ENCODE results near the gene FUS.
"Not testable (repeated sequence)": the region's sequence is repeated elsewhere in the genome, so short reads cannot be mapped to it uniquely, and the experiment has no call there.

The FUS gene

GRCh38 chr16:31179747-31180459 is at the start of gene FUS:
Gene FUS, plus strand, starts transcription at chr16:31180139. Its CDS starts 76 bp downstream, at chr16:31180215.
- DNase-seq, result peak; percentile 60

- DNase-seq, result no peak
Measured at GRCh38 chr16:31130336-31130891, 49.5 kb upstream of the FUS start.

GRCh38 chr16:31130899-31131298 is 49.0 kb upstream of the FUS start:
- peak; percentile 15 for DNase-seq

GRCh38 chr16:31131416-31131815 is 48.5 kb upstream of the FUS start:
- DNase-seq, result no peak

GRCh38 chr16:31131841-31132271 is 48.1 kb upstream of the FUS start:
- no peak for DNase-seq

GRCh38 chr16:31132303-31132979 is 47.5 kb upstream of the FUS start:
- no peak for DNase-seq

- no peak for DNase-seq
Measured at GRCh38 chr16:31133046-31133501, 46.9 kb upstream of the FUS start.

- no peak for DNase-seq
Measured at GRCh38 chr16:31134091-31134571, 45.8 kb upstream of the FUS start.

- peak; percentile 71 for DNase-seq
Measured at GRCh38 chr16:31134625-31135534, 45.1 kb upstream of the FUS start.

GRCh38 chr16:31135535-31136286 is 44.2 kb upstream of the FUS start, which contains the start of gene PRSS8:
Gene PRSS8, minus strand, starts transcription at chr16:31135727. Its CDS starts 229 bp downstream, at chr16:31135498.
- peak; percentile 39 for DNase-seq

- no peak for DNase-seq
Measured at GRCh38 chr16:31136287-31136662, 43.7 kb upstream of the FUS start.

GRCh38 chr16:31136822-31137499 is 43.0 kb upstream of the FUS start:
- DNase-seq, result not testable (repeated sequence)

GRCh38 chr16:31138621-31139578 is 41.0 kb upstream of the FUS start:
- DNase-seq, result no peak

- DNase-seq, result not testable (repeated sequence)
Measured at GRCh38 chr16:31141071-31141469, 38.9 kb upstream of the FUS start.

GRCh38 chr16:31141489-31142108 is 38.3 kb upstream of the FUS start:
- no peak for DNase-seq

- DNase-seq, result peak; percentile 97
Measured at GRCh38 chr16:31142109-31143010, 37.6 kb upstream of the FUS start.

GRCh38 chr16:31143011-31143693 is 36.8 kb upstream of the FUS start:
- DNase-seq, result no peak

- DNase-seq, result no peak
Measured at GRCh38 chr16:31143694-31144148, 36.2 kb upstream of the FUS start.
